ENCODE measurements around the gene CA10.

- TF ChIP-seq CTCF (conservative IDR thresholded peaks at IDR 0.05 in 1 of 2, IDR thresholded peaks at IDR 0.05 in 1 of 2; ENCODE audit: low read depth in 1 of 2, low read length in 2 of 2) (no peak), EZH2 (IDR thresholded peaks at IDR 0.05; ENCODE audit: low read length, missing control alignments) (no peak)
These were observed 110.2 kb downstream of the CA10 start for GRCh38 chr17:52048137-52048898.
